Suppressor macrophage (primary cell): ENCODE results near the gene MRPS15.
"Not testable (repeated sequence)": the region's sequence is repeated elsewhere in the genome, so short reads cannot be mapped to it uniquely, and the experiment has no call there.

Source experiments
- DNase-seq, 4 experiments: peaks; one replicate each; pipeline ENCODE4 v3.0.0-alpha.2; 2020 to 2022

The MRPS15 gene

GRCh38 chr1:36482724-36483388, 18.7 kb upstream of the MRPS15 start, which contains the start of gene CSF3R:
Gene CSF3R, minus strand, starts transcription at chr1:36482913. Its CDS starts 3,417 bp downstream, at chr1:36479496.
- DNase-seq: peak; percentile 59 to 83 (median 76)

- DNase-seq: peak in 3 of 4 experiments; percentile 14 to 45 (median 43)
Observed at GRCh38 chr1:36481771-36482723, 17.9 kb upstream of the MRPS15 start.

GRCh38 chr1:36481091-36481490, 16.9 kb upstream of the MRPS15 start:
- DNase-seq: no peak

GRCh38 chr1:36480161-36480560, 16.0 kb upstream of the MRPS15 start:
- DNase-seq: no peak

GRCh38 chr1:36479505-36480051, 15.4 kb upstream of the MRPS15 start:
- DNase-seq: no peak

GRCh38 chr1:36477615-36478014, 13.4 kb upstream of the MRPS15 start:
- not testable (repeated sequence) for DNase-seq

- DNase-seq: no peak
Observed at GRCh38 chr1:36476945-36477344, 12.8 kb upstream of the MRPS15 start.

- no peak for DNase-seq
Observed at GRCh38 chr1:36475910-36476604, 11.9 kb upstream of the MRPS15 start.

- no peak for DNase-seq
Observed at GRCh38 chr1:36475341-36475740, 11.2 kb upstream of the MRPS15 start.

GRCh38 chr1:36472656-36473055, 8.5 kb upstream of the MRPS15 start:
- no peak for DNase-seq

GRCh38 chr1:36471830-36472641, 7.9 kb upstream of the MRPS15 start:
- DNase-seq: no peak

- no peak for DNase-seq
Observed at GRCh38 chr1:36469163-36469562, 5.0 kb upstream of the MRPS15 start.

GRCh38 chr1:36467700-36468455, 3.7 kb upstream of the MRPS15 start:
- no peak for DNase-seq

GRCh38 chr1:36467027-36467410, 2.8 kb upstream of the MRPS15 start:
- DNase-seq: no peak

GRCh38 chr1:36466370-36467026, 2.3 kb upstream of the MRPS15 start:
- no peak for DNase-seq

GRCh38 chr1:36465731-36466369, 1.7 kb upstream of the MRPS15 start:
- DNase-seq: no peak

- DNase-seq: peak in 3 of 4 experiments; percentile 10 to 61 (median 46)
Observed at GRCh38 chr1:36464605-36465393, 615 bp upstream of the MRPS15 start.

- DNase-seq: no peak
Observed at GRCh38 chr1:36463463-36463802, 751 bp downstream of the MRPS15 start.

- DNase-seq: peak; percentile 44 to 61 (median 56)
Observed at GRCh38 chr1:36458910-36459309, 5.3 kb downstream of the MRPS15 start.
